GM12872 (cell line): ENCODE data around the gene CTNNA1.

Source experiments
- TF ChIP-seq, protein P1 (sequence below): IDR thresholded peaks from 3 replicates; pipeline ENCODE4 v1.5.1; 2011; ENCODE audit warnings: low read depth, mild to moderate bottlenecking, low read length, moderate library complexity; ENCODE audit not compliant: insufficient read depth

The CTNNA1 gene

DNA sequence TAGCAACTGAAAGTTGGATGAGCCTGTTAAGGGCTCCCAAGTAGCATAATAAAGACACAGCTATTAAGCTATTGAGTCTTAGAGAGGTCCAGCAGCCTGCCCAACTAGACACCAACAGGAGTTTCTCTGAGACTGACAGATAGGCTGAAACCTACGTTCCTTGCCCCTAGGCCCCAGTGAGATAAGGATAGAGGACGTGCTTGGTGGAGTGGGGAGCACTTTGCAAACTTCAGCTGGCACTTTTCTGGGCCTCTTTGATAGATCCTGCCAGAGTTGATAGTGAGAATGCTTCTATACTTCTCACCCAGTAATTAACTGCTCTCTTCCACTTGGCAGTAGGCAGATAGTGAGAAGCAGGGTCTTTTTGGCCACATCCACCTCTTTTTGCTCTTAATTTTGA lies 20.8 kb upstream of the CTNNA1 start:
- TF ChIP-seq, protein P1, sequence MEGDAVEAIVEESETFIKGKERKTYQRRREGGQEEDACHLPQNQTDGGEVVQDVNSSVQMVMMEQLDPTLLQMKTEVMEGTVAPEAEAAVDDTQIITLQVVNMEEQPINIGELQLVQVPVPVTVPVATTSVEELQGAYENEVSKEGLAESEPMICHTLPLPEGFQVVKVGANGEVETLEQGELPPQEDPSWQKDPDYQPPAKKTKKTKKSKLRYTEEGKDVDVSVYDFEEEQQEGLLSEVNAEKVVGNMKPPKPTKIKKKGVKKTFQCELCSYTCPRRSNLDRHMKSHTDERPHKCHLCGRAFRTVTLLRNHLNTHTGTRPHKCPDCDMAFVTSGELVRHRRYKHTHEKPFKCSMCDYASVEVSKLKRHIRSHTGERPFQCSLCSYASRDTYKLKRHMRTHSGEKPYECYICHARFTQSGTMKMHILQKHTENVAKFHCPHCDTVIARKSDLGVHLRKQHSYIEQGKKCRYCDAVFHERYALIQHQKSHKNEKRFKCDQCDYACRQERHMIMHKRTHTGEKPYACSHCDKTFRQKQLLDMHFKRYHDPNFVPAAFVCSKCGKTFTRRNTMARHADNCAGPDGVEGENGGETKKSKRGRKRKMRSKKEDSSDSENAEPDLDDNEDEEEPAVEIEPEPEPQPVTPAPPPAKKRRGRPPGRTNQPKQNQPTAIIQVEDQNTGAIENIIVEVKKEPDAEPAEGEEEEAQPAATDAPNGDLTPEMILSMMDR = no peak

DNA sequence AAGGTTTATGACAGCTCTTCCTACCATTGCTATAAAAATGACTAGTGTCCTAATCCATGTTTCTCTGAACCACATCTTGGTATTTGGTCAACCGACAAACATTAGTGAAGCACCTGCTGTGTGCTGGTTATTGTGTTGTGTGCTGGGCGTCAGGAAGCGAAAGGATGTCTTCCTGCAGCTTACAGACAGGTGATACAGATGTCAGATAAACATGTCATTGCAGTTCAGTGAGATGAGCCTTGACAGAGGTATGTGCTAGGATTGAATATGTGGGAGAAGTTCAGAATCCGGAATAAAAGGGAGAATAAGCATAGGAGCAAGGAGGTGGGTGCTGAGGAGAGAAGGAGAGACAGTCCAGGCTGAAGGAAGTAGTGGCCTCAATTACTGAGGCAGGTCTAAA lies 20.3 kb upstream of the CTNNA1 start:
- TF ChIP-seq, protein P1 = no peak

DNA sequence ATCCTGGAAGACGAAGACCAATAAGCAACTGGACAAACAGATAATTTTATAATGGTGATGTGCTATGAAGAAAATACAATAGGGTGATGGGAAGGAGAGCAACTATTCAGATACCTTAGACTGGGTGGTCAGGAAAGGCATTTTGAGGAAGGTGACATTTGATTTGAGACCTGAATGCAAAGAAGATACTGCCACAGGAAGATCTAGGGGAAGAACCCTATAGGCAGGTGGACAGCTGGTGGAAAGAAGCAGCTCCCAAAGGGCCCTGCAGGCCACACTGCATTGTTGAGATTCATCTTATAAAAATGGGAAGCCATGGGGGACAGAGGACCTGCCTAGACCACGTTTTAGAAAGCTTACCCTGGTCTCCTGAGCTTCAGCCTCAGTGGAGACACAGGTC lies 19.7 kb upstream of the CTNNA1 start:
- TF ChIP-seq, protein P1 = no peak

DNA sequence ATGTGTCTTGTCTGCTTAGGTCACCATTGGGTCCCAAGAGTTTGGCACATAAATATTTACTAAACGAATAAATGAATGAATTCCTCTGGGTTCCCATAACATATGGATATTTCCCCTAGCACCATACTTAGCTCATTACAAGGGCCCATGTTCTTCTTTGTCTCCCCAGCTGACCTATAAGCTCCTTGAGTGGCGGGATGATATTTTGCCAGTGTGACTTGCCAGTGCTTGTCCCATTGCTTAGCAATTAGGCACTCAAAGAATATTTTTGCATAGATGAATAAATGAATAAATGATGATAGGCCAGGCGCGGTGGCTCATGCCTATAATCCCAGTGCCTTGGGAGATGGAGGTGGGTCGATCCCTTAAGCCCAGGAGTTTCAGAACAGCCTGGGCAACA lies 16.9 kb upstream of the CTNNA1 start:
- TF ChIP-seq, protein P1 = no peak

DNA sequence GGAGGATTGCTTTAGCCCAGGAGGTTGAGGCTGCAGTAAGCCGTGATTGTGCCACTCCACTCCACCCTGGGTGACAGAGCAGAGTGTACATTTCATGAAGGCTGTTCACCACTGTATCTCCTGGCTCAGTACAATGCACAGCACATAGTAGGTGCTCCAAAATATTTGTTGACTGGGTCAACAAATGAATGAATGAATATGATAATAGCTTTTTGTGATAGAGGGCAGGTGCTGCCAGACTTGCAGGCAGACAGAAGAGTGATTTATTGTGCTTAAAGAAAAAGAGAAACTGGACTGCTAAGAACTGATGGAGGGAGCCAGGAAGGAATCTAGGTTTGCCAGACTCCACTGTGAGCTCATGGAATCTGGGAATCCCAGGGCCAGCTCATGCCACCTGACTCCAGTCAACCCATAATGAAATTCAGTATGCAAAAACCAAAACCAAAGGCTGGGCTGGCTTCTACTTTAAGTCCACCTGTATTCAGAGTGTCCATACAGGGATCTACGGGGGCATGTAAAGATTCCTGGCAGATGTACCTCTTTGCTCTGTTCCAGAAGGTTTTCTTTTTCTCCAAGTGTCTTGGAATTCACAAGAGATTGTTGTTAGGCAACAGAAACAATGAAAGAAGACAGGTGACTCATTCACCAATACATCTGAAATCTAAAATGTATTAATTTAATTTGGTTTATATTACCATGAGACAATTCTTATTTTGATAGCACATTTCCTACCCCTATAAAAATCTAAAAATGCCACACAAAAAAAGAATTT lies 15.5 kb upstream of the CTNNA1 start:
- TF ChIP-seq, protein P1 = no peak

DNA sequence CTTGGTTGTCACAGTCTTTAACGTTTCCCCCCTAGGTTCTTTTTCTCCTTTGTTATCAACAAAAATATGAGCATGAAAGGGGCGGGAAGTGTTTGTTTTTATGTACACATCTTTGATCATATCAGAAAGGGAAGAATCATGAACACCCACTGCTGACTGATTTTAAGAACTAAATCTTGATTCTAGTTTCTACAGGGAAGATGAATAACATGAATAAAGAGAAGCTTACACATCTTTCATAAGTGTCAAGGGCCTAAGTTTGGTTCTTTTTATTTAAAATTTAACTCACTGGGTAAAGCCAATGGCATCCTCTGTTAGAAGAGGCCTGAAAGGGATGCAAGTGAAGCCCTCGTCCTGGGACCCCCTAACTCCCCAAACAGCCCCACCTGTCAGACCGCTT lies 14.8 kb upstream of the CTNNA1 start:
- TF ChIP-seq, protein P1 = no peak

DNA sequence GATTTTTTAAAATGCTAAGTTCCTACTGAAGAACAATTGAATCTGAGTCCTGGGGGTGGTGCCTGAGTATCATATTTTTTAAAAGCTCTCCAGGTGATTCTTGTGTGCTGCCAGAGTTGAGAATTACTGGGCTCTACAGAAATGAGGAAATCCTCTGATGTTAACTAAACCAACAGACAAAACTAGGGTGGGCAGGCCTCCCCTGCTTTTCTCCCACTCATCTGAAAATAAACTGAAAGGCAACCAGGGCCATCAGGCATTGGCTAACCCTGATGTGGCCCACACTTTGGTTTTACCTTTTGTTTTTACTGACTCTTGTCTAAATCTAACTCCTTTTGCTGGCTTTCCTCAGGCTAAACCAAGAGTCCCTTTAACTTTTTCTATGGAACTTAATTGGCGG lies 13.3 kb upstream of the CTNNA1 start:
- TF ChIP-seq, protein P1 = no peak
